NCI-H460 (cell line): ENCODE data around the gene DDX46. TPM values are rescaled to one million over a fixed set of nuclear protein-coding genes. Genes with fewer than 3 reads are reported as not detected.
"Not testable (repeated sequence)": the region's sequence is repeated elsewhere in the genome, so short reads cannot be mapped to it uniquely, and the experiment has no call there.

Experiments used
- DNase-seq: peaks from one replicate; pipeline ENCODE4 v3.0.0-alpha.2; 2016; ENCODE audit warnings: low read depth; ENCODE audit errors: extremely low read depth
- small RNA-seq, 2 experiments: library from RNA; depleted of rRNA; stranded (forward); fragments of <200 nt; gene quantifications; one replicate each; pipeline ENCODE3, GENCODE V24; 2014
- total RNA-seq: library from RNA; depleted of rRNA; stranded (reverse); fragments of >200 nt; shearing (Covaris generic); gene quantifications from 2 replicates; pipeline ENCODE4 v1.2.3, GENCODE V29; 2014; rRNA removed

The DDX46 gene
- total RNA-seq, 1 experiment from 2014 or later, result 34.6 TPM

DNA sequence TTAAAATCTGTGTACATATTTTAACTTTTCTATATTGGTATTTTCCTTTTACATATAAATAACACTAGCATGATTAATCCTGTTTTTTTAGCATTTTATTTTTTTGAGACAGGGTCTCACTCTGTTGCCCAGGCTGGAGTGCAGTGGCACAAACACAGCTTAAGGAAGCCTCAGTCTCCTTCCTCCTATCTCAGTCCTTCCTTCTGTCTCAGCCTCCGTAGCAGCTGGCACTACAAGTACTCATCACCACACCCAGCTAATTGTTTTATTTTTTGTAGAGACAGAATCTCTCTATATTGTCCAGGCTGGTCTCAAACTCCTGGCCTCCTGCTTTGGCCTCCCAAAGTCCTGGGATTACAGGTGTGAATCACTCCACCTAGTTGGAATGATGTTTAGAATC is 85.7 kb downstream of the DDX46 start:
- DNase-seq, result no peak

DNA sequence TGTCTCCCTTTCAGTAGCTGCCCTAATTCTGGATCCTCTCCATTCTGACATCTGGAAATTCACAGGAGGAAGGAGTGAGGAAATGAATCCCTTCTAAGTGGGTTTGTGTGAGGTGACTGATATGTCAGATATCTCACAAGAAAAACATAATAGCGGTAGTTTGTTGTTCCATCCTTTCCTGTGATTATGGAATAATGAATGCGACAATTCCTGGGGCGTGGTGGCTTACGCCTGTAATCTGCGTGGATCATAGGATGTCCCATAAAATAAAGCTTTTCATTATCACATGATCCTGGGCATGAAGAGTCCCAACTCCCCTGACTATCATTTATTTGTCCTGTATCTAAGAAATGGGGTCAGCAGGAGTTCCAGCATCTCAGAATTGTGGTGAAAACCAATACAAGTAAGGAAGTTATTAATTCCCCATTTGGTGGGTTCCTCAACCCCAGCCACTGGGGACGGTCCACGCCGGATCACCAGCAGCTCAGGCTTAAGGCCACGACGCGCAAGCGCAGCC is 86.8 kb downstream of the DDX46 start:
- no peak for DNase-seq

DNA sequence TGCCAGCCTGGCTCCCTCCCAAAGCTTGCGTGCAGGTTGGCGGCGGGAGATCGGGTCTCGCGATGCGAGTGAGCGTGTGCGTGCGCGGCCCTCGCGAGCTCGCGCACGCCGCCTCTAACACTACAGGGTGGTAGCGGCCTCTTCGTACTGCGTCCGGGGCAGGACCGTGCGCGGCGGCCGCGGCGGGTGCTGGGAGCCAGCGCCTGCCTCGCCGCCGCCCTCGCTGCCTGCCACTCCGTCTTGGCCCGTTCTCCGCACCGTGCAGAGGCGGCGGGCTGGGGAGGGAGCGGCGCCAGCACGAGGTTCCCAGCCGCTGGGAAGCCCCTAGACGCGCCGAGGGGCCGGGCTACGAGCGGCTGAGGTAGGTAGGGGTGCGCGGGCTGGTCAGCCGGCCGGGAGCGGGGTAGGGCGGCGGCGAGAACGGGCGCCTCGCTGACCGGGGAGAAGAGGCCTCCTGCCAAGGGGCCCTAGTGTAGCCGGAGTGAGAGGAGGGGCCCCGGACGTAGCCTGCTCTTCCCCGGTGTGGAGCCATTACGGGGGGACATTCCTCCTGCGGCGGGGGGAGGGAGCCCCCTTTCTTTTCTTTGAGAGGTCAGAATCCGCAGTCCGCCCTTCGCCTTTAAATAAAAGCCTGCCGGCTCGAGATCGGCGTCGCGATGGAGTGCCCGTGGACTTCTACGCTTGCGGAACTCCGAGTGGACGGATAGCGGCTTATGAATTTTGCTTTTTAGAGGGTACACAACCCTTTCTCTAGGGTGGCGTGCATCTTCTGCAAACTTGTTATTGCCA is 87.5 kb downstream of the DDX46 start, which contains the start of gene C5orf24:
Gene C5orf24, plus strand, starts transcription at position 117 of the 789 bp plus-strand sequence. CDS start 8,933 bp downstream, outside the sequence.
- peak; percentile 94 for DNase-seq

DNA sequence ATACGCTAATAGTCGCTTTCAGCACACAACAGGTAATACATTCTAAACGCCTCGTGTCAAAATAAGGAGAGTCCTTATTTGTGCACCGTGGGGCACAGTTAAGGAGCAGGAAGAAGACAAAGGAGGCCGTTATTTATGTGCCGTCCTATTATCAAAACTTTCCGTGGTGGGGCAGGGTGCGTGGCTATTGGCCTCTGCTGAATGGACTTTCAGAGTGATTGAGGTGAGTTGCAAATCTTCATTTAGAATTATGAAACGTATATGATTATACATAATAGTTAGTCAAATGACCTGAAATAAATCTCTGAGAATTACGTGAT is 88.0 kb downstream of the DDX46 start:
- no peak for DNase-seq

DNA sequence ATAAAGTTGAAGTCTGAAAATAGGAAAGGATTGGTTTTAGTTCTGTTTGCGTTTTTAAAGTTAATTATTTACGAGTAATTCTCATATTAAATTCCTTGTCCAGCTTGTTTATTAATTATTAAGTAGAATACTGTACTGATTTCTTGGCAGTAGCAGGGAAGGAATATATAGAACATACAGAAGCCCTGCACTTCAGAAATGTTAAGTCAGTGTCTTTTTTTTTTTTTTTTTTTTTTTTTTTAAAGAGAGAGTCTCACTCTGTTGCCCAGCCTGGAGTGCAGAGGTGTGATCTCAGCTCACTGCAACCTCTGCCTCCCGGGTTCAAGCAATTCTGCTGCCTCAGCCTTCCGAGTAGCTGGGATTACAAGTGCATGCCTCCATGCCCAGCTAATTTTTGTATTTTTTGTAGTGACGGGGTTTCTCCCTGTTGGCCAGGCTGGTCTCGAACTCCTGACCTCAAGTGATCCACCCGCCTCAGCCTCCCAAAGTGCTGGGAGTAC is 90.9 kb downstream of the DDX46 start:
- DNase-seq, result not testable (repeated sequence)

DNA sequence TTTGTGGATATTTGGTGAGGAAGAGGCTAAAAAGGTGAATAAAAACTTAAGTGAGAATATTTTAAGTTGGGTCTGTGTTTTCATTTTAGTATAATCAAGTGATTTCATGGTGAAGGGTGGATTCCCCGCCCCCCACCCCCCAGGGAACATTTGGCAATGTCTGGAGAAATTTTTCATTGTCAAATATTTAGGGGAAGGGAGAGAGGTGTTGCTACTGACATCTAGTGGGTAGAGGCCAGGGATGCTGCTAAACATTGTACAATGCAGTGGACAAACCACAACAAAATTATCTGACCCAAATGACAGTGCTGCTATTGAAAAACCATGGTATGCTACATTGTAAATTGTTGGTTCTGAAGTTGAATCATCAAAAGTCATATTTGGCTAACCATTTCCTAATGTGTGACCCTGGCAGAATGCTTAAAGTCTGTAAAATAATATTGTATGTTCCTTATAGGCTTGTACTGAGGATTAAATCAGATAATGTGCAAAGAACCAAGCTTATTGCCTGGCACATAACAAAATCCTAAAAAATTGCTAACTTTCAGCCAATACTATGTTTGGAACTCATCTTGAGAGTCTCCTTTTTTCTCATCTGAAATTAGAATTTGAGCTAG is 92.8 kb downstream of the DDX46 start:
- DNase-seq, result peak; percentile 26

DNA sequence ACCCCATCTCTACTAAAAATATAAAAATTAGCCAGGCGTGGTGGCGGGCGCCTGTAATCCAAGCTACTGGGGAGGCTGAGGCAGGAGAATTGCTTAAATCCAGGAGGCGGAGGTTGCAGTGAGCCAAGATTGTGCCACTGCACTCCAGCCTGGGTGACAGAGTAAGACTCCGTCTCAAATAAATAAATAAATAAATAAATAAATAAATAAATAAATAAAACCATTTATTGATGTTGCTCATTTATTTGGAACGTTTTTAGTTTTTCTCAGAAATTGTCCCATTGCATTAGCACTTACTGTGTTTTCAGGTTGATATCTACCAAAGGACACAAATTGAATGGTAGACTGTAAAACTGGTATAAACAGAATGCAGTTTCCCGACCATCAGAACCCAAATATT is 97.9 kb downstream of the DDX46 start:
- DNase-seq, result not testable (repeated sequence)

DNA sequence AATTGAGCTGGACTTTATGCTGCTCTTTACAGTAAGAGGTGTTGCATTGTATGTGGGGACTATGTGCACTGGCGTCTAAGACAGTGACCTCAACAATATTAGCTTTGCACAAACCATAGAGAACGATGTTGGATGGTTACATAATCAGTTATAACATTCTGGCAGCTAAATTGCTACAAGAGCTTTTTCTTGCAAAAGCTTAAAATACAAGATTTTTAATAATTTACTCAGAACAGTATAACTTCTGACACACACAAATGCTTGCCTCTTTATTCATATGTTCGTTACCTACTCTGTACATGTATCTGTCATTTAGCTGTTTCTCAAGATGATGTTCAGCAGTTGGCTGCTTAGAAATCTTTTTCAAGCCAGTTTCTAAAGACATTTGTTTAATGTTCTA is 98.8 kb downstream of the DDX46 start:
- DNase-seq, result no peak

DNA sequence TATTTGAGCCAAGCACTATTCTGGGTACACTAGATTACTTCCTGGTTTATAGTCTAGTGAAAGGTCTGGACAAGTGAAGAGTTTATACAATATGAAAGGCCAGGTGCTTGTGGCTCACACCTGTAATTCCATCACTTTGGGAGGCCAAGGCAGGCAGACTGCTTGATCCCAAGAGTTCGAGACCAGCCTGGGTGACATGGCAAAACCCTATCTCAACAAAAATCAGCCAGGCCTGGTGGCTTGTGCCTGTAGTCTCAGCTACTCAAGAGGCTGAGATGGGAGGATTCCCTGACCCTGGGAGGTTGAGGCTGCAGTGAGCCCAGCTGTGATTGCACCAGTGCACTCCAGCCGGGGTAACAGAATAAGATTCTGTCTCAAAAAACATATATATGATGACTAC is 106.1 kb downstream of the DDX46 start:
- DNase-seq, result no peak

DNA sequence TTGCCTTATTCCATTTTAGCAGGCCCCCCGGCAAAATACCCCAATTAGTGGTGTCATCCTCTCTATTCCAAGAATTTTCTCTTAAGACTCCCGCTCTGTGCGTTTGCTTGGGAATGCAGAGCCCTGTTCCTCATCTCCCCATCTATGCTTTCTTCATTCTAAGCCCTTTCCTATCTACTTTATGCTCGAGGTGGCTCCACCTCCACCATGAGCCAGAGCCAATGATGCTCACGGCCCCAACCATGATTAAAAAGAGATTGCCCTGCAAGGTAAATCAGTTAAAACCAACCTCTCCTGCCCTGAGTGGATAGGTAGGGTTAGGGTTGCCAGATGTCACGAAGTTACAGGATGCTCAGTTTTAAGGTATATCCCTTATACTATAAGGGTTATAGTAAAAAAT is 114.9 kb downstream of the DDX46 start:
- DNase-seq, result no peak

DNA sequence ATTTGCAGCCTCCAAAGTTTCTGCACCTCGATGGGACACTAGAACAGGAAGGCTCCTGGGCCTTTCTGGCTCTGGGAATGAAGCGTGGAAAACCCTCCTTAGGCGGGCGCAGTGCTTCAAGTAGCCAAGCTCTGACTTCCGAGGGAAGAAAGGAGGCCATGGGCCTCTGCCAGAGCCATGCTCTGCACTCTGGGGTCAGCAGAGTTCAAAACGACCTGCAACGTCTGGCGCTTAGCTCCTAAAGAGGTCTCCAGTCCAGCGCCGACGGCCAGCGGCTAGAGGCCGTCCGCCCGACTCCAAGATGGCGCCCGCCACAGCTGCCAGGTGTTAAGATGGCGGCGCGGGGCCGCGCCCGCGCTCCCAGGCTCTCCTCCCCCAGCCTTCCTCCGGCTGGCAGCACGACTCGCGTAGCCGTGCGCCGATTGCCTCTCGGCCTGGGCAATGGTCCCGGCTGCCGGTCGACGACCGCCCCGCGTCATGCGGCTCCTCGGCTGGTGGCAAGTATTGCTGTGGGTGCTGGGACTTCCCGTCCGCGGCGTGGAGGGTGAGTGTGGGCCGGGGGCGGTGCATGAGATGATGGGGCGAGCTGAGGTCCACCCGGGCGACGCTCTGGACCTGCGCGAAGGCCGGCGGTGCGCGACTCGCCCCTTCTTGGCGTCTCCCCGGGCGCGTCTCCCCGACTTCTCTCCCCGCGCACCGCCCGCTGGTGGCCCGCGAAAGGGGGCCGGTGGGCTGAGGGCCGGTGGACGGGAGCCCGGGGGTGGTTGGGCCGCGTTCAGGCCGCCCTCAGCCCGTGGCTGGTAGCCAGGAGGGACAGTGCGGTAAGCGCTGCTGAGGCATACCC is 115.6 kb downstream of the DDX46 start, which contains the start of gene TXNDC15:
Gene TXNDC15, plus strand, starts transcription at position 385 of the 844 bp plus-strand sequence. Its CDS starts 57 bp downstream, at position 442.
- DNase-seq, result peak; percentile 74

DNA sequence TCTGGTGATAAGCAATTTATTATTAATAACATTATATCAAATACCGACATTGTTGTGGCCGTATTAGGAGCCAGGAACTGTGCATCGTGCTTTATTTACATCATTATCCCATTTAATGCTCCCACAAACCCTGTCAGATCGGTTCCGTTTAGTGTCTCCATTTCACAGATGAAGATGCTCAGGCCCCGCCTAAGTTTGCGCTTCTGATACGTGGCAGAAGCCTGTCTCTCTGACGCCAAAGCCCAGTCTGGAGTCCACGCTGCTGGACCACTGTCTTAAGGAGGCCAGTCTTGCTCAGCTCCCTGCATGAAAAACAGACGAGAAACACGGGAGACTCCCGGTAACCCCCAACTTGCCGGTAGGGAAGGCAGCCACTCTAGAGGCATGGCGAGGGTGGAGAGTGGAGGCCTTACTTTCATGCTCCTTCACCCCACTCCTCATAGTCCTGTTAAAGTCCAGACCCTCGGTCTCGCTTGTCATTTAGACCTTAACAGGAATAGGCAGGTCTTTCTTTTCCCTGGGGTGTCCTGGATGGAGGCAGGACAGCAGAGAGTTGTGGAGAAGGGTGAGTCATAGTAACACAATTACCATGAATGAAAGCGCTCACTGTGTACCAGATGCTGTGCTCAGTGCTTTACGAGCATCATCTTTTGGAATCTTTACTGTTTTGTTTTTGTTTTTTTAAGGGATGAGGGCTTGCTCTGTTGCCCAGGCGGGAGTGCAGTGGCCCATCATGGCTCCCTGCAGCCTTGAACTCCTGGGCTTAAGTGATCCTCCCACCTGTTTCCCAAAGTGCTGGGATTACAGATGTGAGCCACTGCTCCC is 116.5 kb downstream of the DDX46 start:
- DNase-seq, result peak; percentile 47

DNA sequence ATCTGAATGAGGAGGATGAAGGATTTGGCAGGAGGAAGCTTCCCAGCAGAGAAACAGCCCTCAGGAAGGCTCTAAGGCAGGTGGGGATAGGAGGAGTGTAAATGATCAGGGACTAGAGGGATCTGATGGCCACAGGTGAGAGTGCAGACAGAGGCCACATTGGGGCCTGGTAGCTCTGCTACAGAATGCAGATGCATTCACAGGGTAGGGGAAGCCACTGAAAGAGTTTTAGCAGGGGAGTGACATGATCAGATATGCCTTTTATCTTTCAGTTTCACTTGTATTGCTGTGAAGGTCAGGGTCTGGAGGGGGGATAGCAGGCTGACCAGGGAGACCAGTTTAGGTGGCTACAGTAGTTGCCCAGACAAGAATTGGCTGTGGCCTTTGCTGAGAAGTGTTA is 118.6 kb downstream of the DDX46 start:
- no peak for DNase-seq

DNA sequence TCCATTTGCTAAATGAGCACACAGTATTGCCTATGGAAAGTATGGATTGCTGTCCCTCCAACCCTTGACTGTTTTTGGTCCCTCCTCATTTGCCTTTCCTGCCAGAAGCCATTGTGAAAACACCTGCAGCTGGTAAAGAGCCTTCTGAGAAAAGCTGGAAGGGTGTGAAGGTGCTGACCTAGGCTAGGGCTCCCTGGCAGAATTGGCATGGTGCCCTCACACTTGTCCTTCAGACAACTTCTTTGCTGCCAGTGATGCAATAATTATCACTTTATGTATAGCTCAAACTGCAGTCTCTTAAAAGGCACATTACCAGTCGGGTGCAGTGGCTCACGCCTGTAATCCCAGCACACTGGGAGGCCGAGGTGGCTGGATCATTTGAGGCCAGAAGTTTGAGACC is 119.8 kb downstream of the DDX46 start:
- DNase-seq, result no peak

DNA sequence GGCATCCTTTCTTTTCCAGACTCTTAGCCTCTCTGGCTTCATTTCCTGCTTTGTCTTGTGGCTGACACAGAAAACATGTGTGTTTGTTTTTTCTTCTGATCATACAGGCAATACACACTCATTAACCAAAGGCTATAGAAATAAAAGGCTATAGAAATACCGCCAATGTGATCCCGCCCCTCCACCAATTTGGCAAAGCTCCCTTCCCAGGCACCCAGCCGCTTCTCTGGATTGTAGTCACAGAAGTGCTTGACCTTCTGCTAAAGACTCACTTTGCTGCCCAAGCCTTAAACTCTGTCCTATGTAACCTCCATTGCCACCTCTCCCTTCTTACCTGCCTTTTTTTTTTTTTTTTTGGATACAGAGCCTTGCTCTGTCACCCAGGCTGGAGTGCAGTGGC is 120.9 kb downstream of the DDX46 start:
- DNase-seq, result no peak

Small RNA genes within 50 kb of the gene (small RNA-seq; reads per million reads assigned to genes)
- gene RNU6-757P, result 0 to 0.02 reads per million in 2 experiments

Other genes starting within 250 kb of the DDX46 start
- gene JADE2, start 233.1 kb upstream of the DDX46 start, total RNA-seq, result 7.9 and 8.9 TPM in 2 replicates
- 64.0 and 84.4 TPM in 2 replicates for gene SAR1B, start 126.0 kb upstream of the DDX46 start, total RNA-seq
- 15.0 and 17.3 TPM in 2 replicates for gene SEC24A, start 110.0 kb upstream of the DDX46 start, total RNA-seq
- gene CAMLG, start 20.2 kb upstream of the DDX46 start, total RNA-seq, result 33.8 and 39.0 TPM in 2 replicates
- gene C5orf24, start 87.2 kb downstream of the DDX46 start, total RNA-seq, result 49.8 and 58.1 TPM in 2 replicates
- 86.7 and 104 TPM in 2 replicates for gene TXNDC15, start 115.6 kb downstream of the DDX46 start, total RNA-seq
- gene PCBD2, start 146.4 kb downstream of the DDX46 start, total RNA-seq, result 14.5 and 15.1 TPM in 2 replicates
- 0.17 and 0.40 TPM in 2 replicates for gene CATSPER3, start 209.1 kb downstream of the DDX46 start, total RNA-seq